ENCODE results near the gene CHCHD3. TPM values are rescaled to one million over a fixed set of nuclear protein-coding genes. Genes with fewer than 3 reads are reported as not detected.

The CHCHD3 gene
- total RNA-seq, 4 donors from 2014 or later = 54.0 to 88.6 (median 61.3) TPM

- Histone ChIP-seq H3K9me3 (peaks cover 0 to 20% (median 0%) of the 10 kb centered on the region in 3 donors), H3K4me1 (no peaks in the 10 kb centered on the region), H3K36me3 (no peaks in the 10 kb centered on the region), H3K27me3 (peaks cover under 1% of the 10 kb centered on the region), H3K27ac (no peak overlapping the region), H3K4me3 (no peak overlapping the region)
- ATAC-seq = no peak
- TF ChIP-seq POLR2AphosphoS5 (IDR thresholded peaks at IDR 0.05) (no peak), EP300 (IDR thresholded peaks at IDR 0.05) (no peak), POLR2A (IDR thresholded peaks at IDR 0.05) (no peak), CTCF (IDR thresholded peaks at IDR 0.05) (no peak)
These were observed 336.4 kb downstream of the CHCHD3 start for GRCh38 chr7:132745510-132745909.

- no peak for ATAC-seq
- WGBS, 2 donors (ENCODE audit: low coverage in 1 of 2) = 89 to 95% methylated on average over 2 of the region's 2 CpGs
These were observed 337.9 kb downstream of the CHCHD3 start for GRCh38 chr7:132743974-132744373.

DNA sequence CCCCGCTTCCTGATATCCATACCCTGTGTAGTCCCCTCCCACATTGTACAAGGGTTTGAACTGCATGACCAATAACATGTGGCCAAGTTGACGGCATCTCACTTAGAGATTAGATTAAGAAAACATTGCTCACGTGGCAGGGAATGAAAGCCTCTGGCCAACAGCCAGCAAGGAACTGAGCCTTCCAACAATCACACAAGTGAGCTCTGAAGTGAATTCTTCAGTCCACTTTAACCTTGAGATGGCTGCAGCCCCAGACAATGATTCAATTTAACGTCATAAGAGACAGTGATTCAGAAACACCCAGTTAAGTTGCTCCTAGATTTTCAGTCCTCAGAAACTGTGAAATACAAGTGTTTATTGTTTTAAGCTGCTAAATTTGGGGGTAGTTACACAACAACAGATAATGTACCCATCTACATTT, 339.7 kb downstream of the CHCHD3 start:
- H3K36me3 ChIP-seq = no peaks in the 10 kb centered on the region
- no peak overlapping the region for H3K4me3 ChIP-seq
- TF ChIP-seq EP300 (IDR thresholded peaks at IDR 0.05) (no peak), POLR2AphosphoS5 (IDR thresholded peaks at IDR 0.05) (no peak), CTCF (IDR thresholded peaks at IDR 0.05) (no peak), POLR2A (IDR thresholded peaks at IDR 0.05) (no peak)
- H3K27me3 ChIP-seq = no peaks in the 10 kb centered on the region
- ATAC-seq = no peak
- H3K4me1 ChIP-seq = no peaks in the 10 kb centered on the region
- no peak overlapping the region for H3K27ac ChIP-seq
- H3K9me3 ChIP-seq = peaks cover 0 to 20% (median 0%) of the 10 kb centered on the region in 3 donors
- 21 to 28% methylated on average over 3 to 4 of the region's 4 CpGs for WGBS, 2 donors (ENCODE audit: low coverage in 1 of 2)

More at GRCh38 chr7:132743974-132744373, 337.9 kb downstream of the CHCHD3 start:
- H3K9me3 ChIP-seq = peaks cover 0 to 20% (median 0%) of the 10 kb centered on the region in 3 donors
- no peaks in the 10 kb centered on the region for H3K36me3 ChIP-seq
- H3K27me3 ChIP-seq = no peaks in the 10 kb centered on the region
- TF ChIP-seq POLR2A (IDR thresholded peaks at IDR 0.05) (no peak), EP300 (IDR thresholded peaks at IDR 0.05) (no peak), CTCF (IDR thresholded peaks at IDR 0.05) (no peak), POLR2AphosphoS5 (IDR thresholded peaks at IDR 0.05) (no peak)
- no peak overlapping the region for H3K4me3 ChIP-seq
- no peak overlapping the region for H3K27ac ChIP-seq
- no peaks in the 10 kb centered on the region for H3K4me1 ChIP-seq

DNA sequence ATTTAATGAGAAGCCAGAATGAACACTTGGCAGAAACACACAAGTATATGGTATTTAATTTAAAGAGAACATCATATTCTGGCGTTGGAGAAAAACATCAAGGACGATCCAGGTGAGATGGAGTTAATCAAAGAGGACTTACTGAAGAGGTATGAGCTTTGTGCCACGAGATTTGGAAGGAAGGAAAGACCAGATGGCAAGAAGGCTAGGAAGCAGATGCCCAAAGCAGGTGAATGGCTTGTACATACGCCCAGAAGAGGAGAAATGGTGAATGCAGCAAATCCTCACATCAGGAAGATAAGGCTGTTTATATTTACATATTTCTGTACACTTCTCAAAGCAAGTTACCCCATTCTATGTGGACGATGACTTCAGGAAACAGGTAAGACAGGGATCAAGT, 341.7 kb downstream of the CHCHD3 start:
- TF ChIP-seq POLR2AphosphoS5 (IDR thresholded peaks at IDR 0.05) = no peak
- TF ChIP-seq EP300 (IDR thresholded peaks at IDR 0.05) = no peak
- no peak for TF ChIP-seq POLR2A (IDR thresholded peaks at IDR 0.05)
- no peak for TF ChIP-seq CTCF (IDR thresholded peaks at IDR 0.05)
- peaks cover 0 to 20% (median 0%) of the 10 kb centered on the region in 3 donors for H3K9me3 ChIP-seq
- 74 to 86% methylated on average over 4 to 5 of the region's 5 CpGs for WGBS, 2 donors (ENCODE audit: low coverage in 1 of 2)
- H3K27me3 ChIP-seq = no peaks in the 10 kb centered on the region
- H3K4me3 ChIP-seq = no peak overlapping the region
- H3K27ac ChIP-seq = no peak overlapping the region
- no peak for ATAC-seq
- no peaks in the 10 kb centered on the region for H3K36me3 ChIP-seq
- no peaks in the 10 kb centered on the region for H3K4me1 ChIP-seq

- ATAC-seq = no peak
- no peak overlapping the region for H3K4me3 ChIP-seq
- H3K36me3 ChIP-seq = no peaks in the 10 kb centered on the region
- TF ChIP-seq POLR2AphosphoS5 (IDR thresholded peaks at IDR 0.05) (peak; percentile 73), EP300 (IDR thresholded peaks at IDR 0.05) (no peak), POLR2A (IDR thresholded peaks at IDR 0.05) (no peak)
- H3K9me3 ChIP-seq = peaks cover 0 to 13% (median 0%) of the 10 kb centered on the region in 3 donors
- no peak overlapping the region for H3K27ac ChIP-seq
- WGBS, 2 donors (ENCODE audit: low coverage in 1 of 2) = 16 to 41% methylated on average over 3 to 5 of the region's 5 CpGs
- no peaks in the 10 kb centered on the region for H3K27me3 ChIP-seq
- no peaks in the 10 kb centered on the region for H3K4me1 ChIP-seq
These were observed 342.5 kb downstream of the CHCHD3 start for GRCh38 chr7:132739271-132739955.
